Measurements from ENCODE around the gene ERFE.
A peak's percentile ranks its signal among the peaks of the same experiment; 100 is the strongest.
"Not testable (repeated sequence)": the region's sequence is repeated elsewhere in the genome, so short reads cannot be mapped to it uniquely, and the experiment has no call there.

Gene ERFE, protein sequence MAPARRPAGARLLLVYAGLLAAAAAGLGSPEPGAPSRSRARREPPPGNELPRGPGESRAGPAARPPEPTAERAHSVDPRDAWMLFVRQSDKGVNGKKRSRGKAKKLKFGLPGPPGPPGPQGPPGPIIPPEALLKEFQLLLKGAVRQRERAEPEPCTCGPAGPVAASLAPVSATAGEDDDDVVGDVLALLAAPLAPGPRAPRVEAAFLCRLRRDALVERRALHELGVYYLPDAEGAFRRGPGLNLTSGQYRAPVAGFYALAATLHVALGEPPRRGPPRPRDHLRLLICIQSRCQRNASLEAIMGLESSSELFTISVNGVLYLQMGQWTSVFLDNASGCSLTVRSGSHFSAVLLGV

DNA sequence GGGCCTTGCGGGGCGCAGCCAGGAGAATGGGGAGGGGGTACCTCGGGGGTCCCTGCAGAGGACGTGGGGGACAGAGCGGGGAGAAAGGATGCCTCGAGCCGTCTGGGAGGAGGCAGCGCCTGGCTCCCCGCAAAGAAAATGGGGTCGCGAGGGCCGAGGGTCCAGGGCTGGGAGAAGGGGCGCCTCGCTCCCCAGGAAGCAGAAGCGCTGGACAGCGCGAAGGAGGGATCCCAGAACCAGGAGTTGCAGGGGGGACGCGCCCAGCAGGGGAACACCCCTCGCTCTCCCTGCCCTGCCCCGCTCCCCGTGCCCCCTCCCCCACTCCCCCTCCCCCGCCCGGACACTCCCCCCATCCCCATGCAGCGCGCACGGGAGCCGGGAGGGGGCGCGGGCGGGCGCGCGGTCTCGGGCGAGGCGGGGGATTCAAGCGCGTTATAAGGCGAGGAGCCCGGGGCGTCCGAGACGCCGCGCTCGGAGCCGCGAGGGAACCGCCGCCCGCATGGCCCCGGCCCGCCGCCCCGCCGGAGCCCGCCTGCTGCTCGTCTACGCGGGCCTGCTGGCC lies at the start of gene ERFE:
ERFE (plus strand) TSS at position 462 of the 562 bp plus-strand sequence; CDS start at position 500, 38 bp downstream.
- peak within 1 kb of the TSS; percentile 20 for H3K4me3 ChIP-seq (ENCODE audit: low read depth, low read length)
- TF ChIP-seq, protein P1, sequence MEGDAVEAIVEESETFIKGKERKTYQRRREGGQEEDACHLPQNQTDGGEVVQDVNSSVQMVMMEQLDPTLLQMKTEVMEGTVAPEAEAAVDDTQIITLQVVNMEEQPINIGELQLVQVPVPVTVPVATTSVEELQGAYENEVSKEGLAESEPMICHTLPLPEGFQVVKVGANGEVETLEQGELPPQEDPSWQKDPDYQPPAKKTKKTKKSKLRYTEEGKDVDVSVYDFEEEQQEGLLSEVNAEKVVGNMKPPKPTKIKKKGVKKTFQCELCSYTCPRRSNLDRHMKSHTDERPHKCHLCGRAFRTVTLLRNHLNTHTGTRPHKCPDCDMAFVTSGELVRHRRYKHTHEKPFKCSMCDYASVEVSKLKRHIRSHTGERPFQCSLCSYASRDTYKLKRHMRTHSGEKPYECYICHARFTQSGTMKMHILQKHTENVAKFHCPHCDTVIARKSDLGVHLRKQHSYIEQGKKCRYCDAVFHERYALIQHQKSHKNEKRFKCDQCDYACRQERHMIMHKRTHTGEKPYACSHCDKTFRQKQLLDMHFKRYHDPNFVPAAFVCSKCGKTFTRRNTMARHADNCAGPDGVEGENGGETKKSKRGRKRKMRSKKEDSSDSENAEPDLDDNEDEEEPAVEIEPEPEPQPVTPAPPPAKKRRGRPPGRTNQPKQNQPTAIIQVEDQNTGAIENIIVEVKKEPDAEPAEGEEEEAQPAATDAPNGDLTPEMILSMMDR (IDR thresholded peaks at IDR 0.05; ENCODE audit: low read depth, low read length, missing control alignments), result peak; percentile 30
- no peak for DNase-seq (ENCODE audit: low read depth)
- in situ Hi-C loops (cut with HindIII; ENCODE audit: low sequenced_read_pairs), result no loop called here

DNA sequence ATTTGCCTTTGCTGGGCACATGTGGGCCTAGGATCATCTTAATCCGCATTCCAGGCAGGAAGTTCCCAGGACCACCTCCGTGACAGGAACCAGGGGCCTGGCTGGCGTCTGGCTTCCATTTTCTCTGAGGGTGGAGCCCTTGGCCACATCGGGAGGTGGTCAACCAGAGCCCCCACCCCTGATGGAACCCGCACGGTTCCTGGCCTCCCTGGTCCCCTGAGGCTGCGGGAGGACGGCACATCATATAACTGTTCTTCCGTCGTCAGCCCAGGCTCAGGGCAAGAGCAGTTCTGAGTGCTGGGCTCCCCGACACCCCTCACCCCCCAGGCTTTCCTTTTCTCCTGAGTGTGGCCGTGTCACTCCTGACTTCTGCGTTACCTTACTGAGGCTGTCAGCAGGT lies 45.2 kb upstream of the ERFE start:
- DNase-seq (ENCODE audit: low read depth), result no peak
- no peak overlapping the region for H3K4me3 ChIP-seq (ENCODE audit: low read depth, low read length)
- TF ChIP-seq, protein P1 (IDR thresholded peaks at IDR 0.05; ENCODE audit: low read depth, low read length, missing control alignments), result no peak
- in situ Hi-C loops (cut with HindIII; ENCODE audit: low sequenced_read_pairs), result no loop called here

DNA sequence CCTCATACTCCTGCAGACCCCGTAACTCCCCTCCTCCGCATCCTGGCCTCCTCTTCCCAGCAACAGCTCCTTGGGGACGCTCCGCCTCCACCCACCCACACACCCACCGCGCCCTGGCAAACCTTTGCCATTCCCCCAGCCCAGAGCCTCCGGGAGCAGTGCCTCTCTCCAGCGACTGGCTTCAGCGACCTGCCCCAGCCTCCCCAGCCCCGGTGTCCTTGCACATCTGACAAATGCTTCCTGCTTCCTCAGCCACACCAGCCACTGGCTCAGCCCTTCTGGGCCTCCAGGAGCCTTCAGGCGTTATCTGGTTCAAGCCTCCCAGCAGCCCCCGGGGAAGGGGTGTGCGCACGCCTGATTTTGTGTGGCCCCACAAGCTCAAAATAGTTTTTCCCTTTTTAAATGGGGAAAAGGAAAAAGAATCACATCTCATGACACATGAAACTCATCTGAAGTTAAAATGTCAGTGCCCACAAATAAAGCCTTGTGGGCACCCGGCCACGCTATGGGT lies 44.4 kb upstream of the ERFE start:
- in situ Hi-C loops (cut with HindIII; ENCODE audit: low sequenced_read_pairs), result no loop called here
- no peak for DNase-seq (ENCODE audit: low read depth)
- no peak overlapping the region for H3K4me3 ChIP-seq (ENCODE audit: low read depth, low read length)
- TF ChIP-seq, protein P1 (IDR thresholded peaks at IDR 0.05; ENCODE audit: low read depth, low read length, missing control alignments), result no peak

DNA sequence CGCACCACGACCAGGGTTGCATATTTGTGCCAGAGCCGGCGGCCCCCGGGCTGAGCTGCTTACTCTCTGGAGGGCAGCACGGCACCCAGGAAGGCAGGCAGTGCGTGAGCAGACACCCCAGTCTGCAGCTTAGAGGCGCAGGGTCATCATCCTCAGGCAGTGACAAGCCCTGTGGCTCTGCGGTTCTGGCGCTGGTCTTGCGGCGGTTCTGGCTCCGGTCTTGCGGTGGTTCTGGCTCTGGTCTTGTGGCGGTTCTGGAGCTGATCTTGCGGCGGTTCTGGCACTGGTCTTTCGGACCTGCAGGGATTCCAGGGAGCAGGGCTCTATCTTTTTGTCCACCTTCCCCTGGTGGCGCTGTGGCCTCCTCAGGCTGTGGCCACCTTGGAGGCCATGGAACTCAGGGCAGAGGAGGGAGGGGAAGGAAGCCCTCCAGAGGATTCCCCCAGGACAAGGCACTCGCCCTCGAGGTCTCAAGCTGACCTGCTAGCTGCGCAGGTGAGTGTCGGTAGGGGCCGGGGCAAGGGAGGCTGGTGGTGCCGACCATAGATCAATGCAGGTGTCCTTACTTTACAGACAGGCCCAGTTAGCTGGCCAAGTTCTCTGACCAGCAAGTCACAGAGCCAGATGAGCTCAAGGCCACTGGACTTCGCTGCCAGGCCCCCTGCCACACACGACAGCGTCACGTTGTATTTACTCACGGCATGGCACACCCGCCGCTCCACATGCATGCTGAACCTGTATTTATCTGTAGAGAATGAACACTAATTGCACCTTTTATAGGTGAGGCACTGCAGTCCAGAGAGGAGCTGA lies 43.7 kb upstream of the ERFE start:
- TF ChIP-seq, protein P1 (IDR thresholded peaks at IDR 0.05; ENCODE audit: low read depth, low read length, missing control alignments), result no peak
- H3K4me3 ChIP-seq (ENCODE audit: low read depth, low read length), result no peak overlapping the region
- in situ Hi-C loops (cut with HindIII; ENCODE audit: low sequenced_read_pairs), result no loop called here
- no peak for DNase-seq (ENCODE audit: low read depth)

DNA sequence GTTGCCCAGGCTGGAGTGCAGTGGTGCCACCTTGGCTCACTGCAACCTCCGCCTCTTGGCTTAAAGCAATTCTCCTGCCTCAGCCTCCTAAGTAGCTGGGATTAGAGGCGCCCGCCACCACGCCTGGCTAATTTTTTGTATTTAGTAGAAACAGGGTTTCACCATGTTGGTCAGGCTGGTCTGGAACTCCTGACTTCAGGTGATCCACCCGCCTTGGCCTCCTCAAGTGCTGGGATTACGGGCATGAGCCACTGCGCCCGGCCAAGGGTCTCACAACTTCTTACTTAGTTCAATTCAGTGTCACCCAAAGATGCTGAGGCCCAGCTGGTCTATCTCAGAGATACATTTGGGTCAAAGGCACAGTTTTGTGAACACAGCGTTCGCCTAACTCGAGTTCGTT lies 43.1 kb upstream of the ERFE start:
- DNase-seq (ENCODE audit: low read depth); H3K4me3 ChIP-seq (ENCODE audit: low read depth, low read length); in situ Hi-C loops (cut with HindIII; ENCODE audit: low sequenced_read_pairs): not testable (repeated sequence)

DNA sequence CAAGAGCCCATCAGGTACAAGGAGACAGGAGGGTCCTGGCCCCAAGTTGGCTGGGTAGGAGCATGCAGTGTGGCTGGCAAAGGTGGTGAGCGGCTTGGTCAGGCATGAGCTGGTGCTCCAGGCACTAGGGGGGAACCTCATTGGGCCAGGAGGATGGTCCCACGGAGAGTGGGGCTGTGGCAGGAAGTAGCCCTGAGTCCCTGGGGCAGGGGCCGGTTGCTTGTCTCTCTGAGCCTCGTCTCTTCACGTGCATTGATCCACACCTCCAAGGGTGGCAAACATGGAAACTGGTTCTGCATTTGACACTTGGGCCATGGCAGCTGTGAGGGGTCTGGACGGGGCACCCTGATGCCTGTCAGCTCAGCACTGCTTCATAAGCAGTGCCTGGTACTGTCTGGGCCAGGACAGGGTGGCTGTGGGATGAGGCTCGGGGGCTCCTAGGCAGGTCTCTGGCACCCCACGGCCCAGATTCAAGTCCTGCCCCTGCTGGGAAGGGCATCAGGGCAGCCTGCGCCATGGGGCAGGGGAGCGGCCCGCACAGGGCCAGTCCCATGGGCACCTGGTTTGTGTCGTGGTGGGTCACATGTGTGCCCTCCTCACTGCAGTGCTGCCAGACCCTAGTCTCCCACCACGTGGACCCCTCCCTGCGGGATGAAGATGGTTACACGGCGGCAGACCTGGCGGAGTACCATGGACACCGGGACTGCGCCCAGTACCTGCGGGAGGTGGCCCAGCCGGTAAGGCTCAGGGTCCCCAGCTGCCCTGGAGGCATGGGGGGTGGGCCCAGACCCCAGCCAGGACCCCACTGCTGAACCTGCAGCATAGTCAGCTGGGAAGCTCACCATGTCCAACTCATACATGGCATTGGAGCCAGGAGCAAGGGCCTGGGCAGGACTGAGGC lies 42.2 kb upstream of the ERFE start:
- H3K4me3 ChIP-seq (ENCODE audit: low read depth, low read length), result no peak overlapping the region
- TF ChIP-seq, protein P1 (IDR thresholded peaks at IDR 0.05; ENCODE audit: low read depth, low read length, missing control alignments), result no peak
- DNase-seq (ENCODE audit: low read depth), result no peak
- in situ Hi-C loops (cut with HindIII; ENCODE audit: low sequenced_read_pairs), result no loop called here
